NT2/D1 (cell line): ENCODE measurements around the gene FAR2.

Source experiments
- DNase-seq: peaks from one replicate; pipeline ENCODE4 v3.0.0-alpha.2; 2011; ENCODE audit warnings: low read depth, low spot score
- H3K27me3 ChIP-seq: 2 replicates; pipeline ENCODE4 v1.6.0; 2011; ENCODE audit warnings: mild to moderate bottlenecking; ENCODE audit not compliant: insufficient read length, insufficient read depth
- H3K36me3 ChIP-seq: 2 replicates; pipeline ENCODE4 v1.6.1; 2011; ENCODE audit warnings: mild to moderate bottlenecking, low read length, mixed read lengths; ENCODE audit not compliant: insufficient read depth, insufficient read length
- H3K4me1 ChIP-seq: 2 replicates; pipeline ENCODE4 v1.5.1; 2011; ENCODE audit not compliant: insufficient read depth, insufficient read length
- H3K4me3 ChIP-seq: 2 replicates; pipeline ENCODE4 v1.5.1; 2011; ENCODE audit warnings: low read depth; ENCODE audit not compliant: insufficient read length
- H3K9ac ChIP-seq: 2 replicates; pipeline ENCODE4 v1.6.0; 2011; ENCODE audit warnings: low read depth; ENCODE audit not compliant: insufficient read length
- H3K9me3 ChIP-seq: 2 replicates; pipeline ENCODE4 v1.5.1; 2011; ENCODE audit warnings: mild to moderate bottlenecking, low read length; ENCODE audit not compliant: insufficient read depth
- SUZ12 ChIP-seq: IDR thresholded peaks from 2 replicates; pipeline ENCODE4 v1.6.1; 2011; ENCODE audit not compliant: insufficient read length, insufficient read depth; ENCODE audit errors: extremely low read depth
- YY1 ChIP-seq: IDR thresholded peaks from 2 replicates; pipeline ENCODE4 v1.6.1; 2011; ENCODE audit not compliant: insufficient read length, insufficient read depth
- ZNF274 ChIP-seq: IDR thresholded peaks from 2 replicates; pipeline ENCODE4 v1.6.1; 2011; ENCODE audit warnings: mild to moderate bottlenecking, low read depth, low read length

FAR2 gene

GRCh38 chr12:29346769-29347421 is 197.8 kb downstream of the FAR2 start:
- H3K9me3 ChIP-seq, result no peaks in the 10 kb centered on the region
- peaks cover 71% of the 10 kb centered on the region for H3K36me3 ChIP-seq
- H3K9ac ChIP-seq, result no peak overlapping the region
- no peak for DNase-seq
- TF ChIP-seq SUZ12 (no peak), YY1 (no peak), ZNF274 (no peak)
- H3K4me3 ChIP-seq, result no peak overlapping the region
- no peaks in the 10 kb centered on the region for H3K27me3 ChIP-seq
- no peaks in the 10 kb centered on the region for H3K4me1 ChIP-seq

GRCh38 chr12:29350080-29350479 is 201.0 kb downstream of the FAR2 start:
- H3K4me3 ChIP-seq, result no peak overlapping the region
- H3K36me3 ChIP-seq, result peaks cover 71% of the 10 kb centered on the region
- DNase-seq, result no peak
- no peak for TF ChIP-seq SUZ12
- no peak for TF ChIP-seq ZNF274
- no peak for TF ChIP-seq YY1
- H3K9ac ChIP-seq, result no peak overlapping the region
- no peaks in the 10 kb centered on the region for H3K4me1 ChIP-seq
- H3K27me3 ChIP-seq, result no peaks in the 10 kb centered on the region
- no peaks in the 10 kb centered on the region for H3K9me3 ChIP-seq

GRCh38 chr12:29354954-29355353 is 205.9 kb downstream of the FAR2 start:
- Histone ChIP-seq H3K4me1 (no peaks in the 10 kb centered on the region), H3K27me3 (no peaks in the 10 kb centered on the region), H3K4me3 (no peak overlapping the region), H3K9ac (no peak overlapping the region), H3K36me3 (peaks cover 72% of the 10 kb centered on the region), H3K9me3 (no peaks in the 10 kb centered on the region)
- TF ChIP-seq ZNF274, result no peak
- TF ChIP-seq YY1, result no peak
- TF ChIP-seq SUZ12, result no peak
- DNase-seq, result no peak

GRCh38 chr12:29365091-29365490 is 216.0 kb downstream of the FAR2 start:
- TF ChIP-seq SUZ12, result no peak
- no peak for TF ChIP-seq YY1
- no peak for TF ChIP-seq ZNF274
- no peak for DNase-seq
- H3K36me3 ChIP-seq, result peaks cover 74% of the 10 kb centered on the region

GRCh38 chr12:29374012-29374411 is 224.9 kb downstream of the FAR2 start:
- no peaks in the 10 kb centered on the region for H3K27me3 ChIP-seq
- DNase-seq, result no peak
- 0 out of 2 replicates have a peak, but pooled peaks cover 7% of the 10 kb centered on the region for H3K9me3 ChIP-seq
- H3K36me3 ChIP-seq, result peaks cover 47% of the 10 kb centered on the region
- H3K4me1 ChIP-seq, result no peaks in the 10 kb centered on the region
- H3K9ac ChIP-seq, result no peak overlapping the region
- TF ChIP-seq SUZ12 (no peak), ZNF274 (no peak), YY1 (no peak)
- H3K4me3 ChIP-seq, result no peak overlapping the region

More at GRCh38 chr12:29365091-29365490, 216.0 kb downstream of the FAR2 start:
- no peaks in the 10 kb centered on the region for H3K4me1 ChIP-seq
- no peak overlapping the region for H3K9ac ChIP-seq
- H3K4me3 ChIP-seq, result no peak overlapping the region
- H3K27me3 ChIP-seq, result no peaks in the 10 kb centered on the region
- H3K9me3 ChIP-seq, result peaks cover 6% of the 10 kb centered on the region; the same call in 1 of the 2 replicates

GRCh38 chr12:29374913-29375312 is 225.8 kb downstream of the FAR2 start:
- no peaks in the 10 kb centered on the region for H3K27me3 ChIP-seq
- 0 out of 2 replicates have a peak, but pooled peaks cover 7% of the 10 kb centered on the region for H3K9me3 ChIP-seq
- H3K4me3 ChIP-seq, result no peak overlapping the region
- DNase-seq, result no peak
- peaks cover 38% of the 10 kb centered on the region for H3K36me3 ChIP-seq
- H3K4me1 ChIP-seq, result no peaks in the 10 kb centered on the region
- no peak for TF ChIP-seq YY1
- TF ChIP-seq SUZ12, result no peak
- no peak for TF ChIP-seq ZNF274
- no peak overlapping the region for H3K9ac ChIP-seq

GRCh38 chr12:29376118-29376517 is 227.0 kb downstream of the FAR2 start:
- no peaks in the 10 kb centered on the region for H3K4me1 ChIP-seq
- H3K36me3 ChIP-seq, result peaks cover 26% of the 10 kb centered on the region
- no peak overlapping the region for H3K9ac ChIP-seq
- no peaks in the 10 kb centered on the region for H3K27me3 ChIP-seq
- no peak for DNase-seq
- TF ChIP-seq YY1 (no peak), SUZ12 (no peak)
- no peak overlapping the region for H3K4me3 ChIP-seq
- H3K9me3 ChIP-seq, result 0 out of 2 replicates have a peak, but pooled peaks cover 7% of the 10 kb centered on the region
